ENCODE data around the gene AMOT.

Gene AMOT

DNA sequence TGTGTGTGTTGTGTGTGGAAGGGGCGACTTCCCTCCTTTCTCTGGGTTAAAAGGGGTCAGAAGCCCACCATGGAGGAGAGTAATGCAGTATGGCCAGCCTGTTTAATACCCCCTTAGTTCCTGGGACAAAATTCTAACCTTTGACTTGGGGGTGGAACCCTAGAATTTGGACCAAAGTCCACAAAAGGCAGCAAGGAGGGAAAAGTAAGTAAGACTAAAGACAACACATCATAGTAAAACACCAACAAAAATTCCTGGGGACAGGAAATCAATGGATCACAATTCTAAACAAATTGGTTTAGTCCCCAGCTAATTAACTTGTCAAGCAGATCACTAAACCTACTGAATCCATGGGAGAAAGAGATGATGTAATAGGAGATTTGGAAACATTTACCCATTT is 3.1 kb downstream of the AMOT start:
- DNase-seq (ENCODE audit: low spot score) = no peak

DNA sequence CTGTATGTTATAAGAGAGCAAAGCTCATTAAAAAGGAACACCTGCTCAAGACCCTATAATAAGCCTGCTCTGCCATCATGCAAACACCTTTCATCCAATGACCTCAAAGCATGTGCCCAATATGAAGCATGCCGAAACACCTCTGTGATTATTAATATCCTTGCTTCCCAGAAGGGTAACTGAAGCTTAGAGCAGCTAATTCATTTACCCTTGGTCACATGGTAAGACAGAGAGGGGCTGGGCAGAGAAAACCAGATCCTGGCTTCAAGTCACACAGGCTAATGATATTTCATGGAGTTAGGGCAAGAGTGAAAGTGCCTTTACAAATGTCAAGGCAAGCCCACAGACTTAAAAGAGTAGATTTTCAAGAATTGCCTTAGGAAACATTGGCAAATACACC is 5.6 kb downstream of the AMOT start:
- no peak for DNase-seq (ENCODE audit: low spot score)

DNA sequence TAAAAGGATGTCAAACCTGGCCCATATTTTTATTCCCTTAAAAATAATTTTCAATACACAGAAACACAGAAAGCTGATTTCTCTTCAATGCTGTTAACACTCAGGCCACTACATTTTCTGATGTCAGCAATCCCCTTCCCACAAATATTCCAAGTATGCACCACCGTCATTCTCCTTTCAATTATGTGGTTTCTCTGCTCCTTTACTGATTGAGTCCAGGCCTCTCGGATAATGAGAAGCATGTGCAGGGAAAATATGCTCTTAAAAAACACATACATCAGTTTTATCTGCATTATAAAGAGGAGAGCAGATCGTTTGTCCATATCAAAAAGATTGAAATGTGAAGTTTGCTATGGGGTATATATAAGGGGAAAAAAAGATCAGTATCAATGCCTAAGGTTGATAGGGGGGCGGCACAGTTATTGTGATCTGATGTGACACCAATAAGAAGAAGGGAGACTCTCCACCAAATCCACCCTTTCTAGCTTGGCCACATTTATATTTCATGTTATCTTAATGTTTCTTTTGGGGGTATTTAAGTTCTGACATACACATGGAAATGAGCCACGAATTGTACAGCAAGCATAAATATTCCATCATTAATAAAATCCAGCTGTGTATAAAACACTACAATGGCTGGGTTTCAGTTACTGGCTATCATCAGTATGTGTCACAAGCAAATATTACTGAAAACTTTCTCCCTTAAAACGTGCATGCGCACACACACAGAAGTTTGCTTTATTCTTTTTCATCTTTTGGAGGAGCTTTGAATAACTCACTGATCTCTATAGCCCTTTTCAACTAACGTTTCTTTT is 6.4 kb downstream of the AMOT start:
- no peak for DNase-seq (ENCODE audit: low spot score)

DNA sequence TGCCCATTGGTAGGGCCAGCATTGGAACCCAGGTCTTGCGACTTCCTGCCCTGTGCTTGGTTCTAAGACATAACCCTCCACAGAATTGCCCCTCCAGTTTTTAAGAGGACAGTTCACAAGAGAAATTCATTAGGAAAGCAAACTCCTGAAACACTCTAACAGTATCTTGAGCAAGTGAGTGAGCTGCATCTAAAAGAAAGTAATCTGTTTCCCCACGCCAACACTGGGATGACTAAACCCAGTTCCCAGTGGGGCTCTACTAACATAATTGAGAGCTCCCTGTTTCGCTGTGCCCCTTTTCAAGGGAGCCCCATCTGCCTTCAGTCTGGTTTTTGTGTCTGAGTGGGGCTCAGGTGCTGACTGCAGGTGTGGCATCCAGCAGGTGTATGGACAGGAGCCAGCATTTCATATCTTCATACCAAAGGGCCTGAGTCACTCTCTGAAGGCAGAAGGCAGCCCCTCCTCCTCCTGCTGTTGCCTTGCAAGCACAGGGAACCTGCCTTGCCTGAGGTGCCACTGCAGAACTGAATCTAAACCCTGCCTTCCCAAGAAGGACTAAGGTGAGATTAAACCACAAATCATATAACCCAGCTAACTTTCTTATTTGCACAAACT is 8.0 kb downstream of the AMOT start:
- no peak for DNase-seq (ENCODE audit: low spot score)

DNA sequence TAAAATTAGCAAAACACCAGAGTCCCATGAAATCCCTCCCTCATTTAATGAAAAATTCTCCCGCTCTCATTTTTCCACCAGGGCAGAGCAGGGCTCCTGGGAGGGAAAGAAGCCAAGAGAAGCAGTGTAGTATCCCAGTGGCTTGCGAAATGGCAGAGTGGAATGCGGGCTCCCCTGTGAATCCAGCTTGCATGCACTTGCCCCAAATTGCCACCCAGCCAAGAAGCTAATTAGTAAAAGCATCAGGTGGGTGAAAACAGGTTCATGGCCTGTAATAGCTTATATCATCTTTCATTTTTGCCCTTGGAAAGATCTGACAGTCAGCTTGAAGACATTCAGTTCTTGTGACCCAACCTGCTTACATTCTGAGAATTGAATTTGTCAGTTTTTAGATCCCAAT is 10.1 kb downstream of the AMOT start:
- no peak for DNase-seq (ENCODE audit: low spot score)

DNA sequence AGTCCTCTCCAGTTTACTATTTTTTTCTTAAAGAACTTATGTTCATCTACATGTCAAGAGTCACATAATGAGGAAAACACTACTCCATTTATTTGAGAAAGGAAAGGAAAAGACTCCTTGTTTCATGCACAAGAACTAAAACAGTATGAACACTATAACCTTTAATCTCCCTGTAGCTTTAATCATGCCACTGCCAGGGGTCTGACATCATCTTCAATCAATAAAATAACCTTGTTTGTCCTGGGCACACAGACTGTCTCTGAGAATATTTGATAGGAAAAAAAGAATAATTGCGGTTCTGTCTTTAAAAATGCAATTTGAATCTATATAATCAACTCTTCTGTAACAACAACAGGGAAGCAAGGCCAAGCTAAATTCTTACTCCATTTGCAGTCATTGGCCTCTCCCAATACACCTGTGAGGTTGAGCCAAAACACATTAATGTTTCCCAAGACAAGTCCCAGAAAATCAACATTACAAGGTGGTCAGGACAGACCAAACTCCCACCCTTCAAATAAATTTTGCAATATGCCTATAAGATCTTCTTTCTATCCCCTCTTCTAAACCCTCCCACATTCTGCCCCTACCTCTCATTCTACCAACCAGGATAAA is 13.2 kb downstream of the AMOT start:
- no peak for DNase-seq (ENCODE audit: low spot score)

DNA sequence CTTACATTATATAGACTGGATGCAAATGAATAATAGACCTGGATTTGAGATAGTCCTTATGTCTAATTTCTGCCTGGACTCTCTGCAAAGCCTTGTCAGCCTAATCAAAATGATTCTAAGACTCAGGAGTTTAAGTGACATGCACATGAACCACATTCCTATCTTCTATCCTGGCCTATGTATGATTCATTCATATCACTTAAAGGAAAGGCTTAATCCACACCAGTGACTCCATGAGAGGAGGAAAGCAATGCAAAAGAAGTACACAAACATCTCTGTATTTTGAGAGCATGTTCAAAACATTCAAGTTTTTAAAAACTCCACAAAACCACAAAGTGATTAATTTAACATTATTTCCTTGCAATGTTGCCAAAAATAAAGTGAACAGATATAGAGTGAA is 14.6 kb downstream of the AMOT start:
- no peak for DNase-seq (ENCODE audit: low spot score)

DNA sequence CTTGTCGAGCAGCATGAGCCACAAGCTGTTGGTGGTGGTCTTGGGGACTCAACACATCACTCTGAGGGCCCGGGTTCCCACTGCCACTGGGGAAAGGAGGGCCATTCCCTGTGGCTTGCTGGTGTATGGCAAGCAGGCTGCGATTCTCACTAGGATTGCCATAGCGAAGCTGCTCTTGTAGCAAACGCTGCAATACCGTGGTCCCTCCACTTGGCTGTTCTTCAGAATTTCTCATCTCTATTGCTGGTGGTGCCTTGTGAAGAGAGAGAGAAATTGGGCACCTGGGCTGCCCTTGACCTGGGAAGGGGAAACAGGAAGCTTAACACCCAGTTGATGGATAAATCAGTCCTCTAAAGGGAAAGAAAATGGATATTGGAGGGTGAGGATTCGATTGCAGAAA is 17.7 kb downstream of the AMOT start:
- DNase-seq (ENCODE audit: low spot score) = no peak

DNA sequence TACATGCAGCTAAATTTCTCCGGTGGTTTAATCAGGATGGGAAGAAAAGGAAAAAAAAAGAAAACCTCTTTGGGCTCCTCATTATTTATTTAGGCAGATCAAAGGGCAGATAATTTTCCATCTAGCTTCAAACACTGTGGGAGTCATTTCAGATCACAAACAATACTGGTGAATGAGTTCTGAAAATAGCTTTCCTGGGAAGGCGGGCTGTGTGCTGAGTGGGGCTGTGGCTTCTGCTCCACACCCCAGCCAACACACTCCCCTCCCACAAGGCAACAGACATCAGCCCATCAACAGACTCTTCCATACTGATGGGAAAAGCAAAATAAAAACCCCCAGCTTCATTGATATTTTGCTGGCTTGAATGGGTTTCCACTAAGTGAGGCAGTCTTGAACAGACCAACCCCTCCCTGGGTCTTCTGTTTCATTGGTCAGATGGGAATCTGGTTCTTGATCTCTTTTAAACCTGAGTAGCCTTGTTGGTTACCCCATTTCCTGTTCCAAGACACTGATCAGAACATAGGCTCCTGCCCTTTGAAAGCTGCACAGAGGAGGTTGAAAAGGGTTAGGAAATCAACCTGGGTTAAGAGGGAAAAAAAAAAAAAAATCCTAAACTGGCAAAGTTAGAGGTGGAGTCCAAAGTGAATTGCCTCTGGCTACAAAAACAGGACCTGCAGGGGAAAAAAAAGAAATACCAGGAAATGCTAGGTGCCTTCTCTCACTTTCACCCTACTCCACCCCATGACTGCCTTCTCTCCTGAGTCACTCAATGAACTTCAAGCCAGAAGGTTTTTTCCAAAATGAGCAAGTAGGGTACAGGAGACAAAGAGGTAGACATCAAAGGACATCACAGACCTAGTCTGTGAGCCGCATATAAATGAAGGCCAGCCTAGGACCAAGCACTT is 20.0 kb downstream of the AMOT start:
- DNase-seq (ENCODE audit: low spot score) = no peak

DNA sequence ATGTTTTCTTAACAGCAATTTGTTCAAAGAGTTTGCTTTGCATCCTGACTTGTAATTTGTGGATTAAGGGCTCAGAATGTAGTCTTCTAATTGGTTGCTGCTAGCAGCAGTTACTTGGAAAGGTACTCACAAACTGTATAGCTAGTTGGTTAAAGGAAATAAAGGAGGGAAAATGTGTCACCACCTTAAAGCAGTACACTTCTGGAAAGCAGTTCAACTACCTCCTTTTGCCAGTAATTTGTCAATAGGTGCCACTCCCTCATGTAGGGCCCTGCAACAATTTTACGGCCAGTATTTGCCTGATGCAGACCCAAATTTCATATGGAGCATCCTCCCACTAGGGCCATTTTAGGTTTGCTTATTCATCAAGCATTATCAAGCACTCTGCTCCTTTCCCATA is 20.8 kb downstream of the AMOT start:
- no peak for DNase-seq (ENCODE audit: low spot score)

DNA sequence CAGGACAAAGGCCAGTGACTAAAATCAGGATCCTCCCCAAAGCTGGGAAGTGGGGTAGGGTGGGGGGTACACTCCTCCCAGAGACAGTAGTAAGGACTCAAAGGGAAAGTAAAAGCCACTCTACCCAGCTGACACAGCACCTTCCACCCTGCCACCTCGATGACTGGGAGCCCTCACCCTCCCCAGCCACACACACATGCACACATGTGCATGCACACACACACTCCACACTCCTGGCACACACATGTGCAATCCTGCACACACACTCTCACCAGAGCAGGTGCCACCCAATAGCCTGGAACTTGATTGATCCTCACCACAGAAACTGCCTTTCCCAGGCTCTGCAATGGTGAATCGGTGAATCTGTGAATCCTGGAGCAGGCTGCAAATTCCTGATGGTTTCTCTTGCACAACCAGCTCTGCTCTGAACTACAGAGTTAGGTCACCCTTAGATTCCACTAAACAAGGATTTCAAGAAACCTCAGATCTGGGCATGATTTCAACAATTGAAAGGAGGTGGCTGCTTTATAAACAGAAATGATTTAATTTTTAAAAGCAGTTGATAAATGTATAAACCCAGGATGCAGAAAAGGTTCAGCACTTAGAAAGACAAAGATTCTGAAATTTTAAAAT is 21.5 kb downstream of the AMOT start:
- no peak for DNase-seq (ENCODE audit: low spot score)

DNA sequence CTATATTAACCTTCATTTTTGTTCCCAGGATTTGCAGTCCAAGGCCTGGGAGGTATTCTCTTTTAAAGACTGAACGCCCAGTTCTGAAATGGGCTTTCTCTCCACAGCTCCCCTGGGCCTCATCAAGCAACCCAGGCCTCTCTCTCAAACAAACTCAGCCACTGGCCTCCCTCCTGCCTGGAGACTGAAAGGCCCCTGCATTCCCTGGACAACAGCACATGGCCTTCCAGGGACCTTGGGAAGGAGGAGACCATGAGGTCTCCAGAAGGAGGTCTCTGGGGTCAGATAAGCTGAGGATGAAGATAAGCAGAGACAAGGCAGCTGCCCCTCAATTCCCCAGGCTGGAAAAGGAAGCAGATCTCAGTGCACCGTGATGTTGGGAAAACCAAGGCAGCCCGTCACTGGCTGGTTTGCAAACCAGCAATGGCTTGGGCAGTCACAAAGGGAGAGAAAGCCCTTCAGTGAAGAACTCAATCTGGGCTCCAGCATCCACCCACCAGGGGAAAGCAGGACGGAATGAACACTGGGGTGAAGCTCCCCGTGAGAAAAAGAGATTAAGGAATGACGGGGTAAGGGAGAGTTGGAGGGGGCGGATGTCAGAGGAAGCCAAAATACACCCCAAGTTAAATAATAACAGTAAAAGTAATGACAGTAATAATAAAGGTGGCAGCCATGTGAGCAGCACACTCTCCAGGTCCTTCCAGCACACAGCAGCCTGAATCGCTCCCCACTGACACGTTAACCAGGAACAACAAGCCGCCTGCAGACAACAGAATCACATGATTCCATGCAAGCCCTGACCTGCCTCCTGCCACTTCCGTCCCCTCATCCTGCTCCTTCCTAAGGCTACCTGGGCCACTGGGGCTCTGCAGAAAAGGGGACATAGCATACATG is 22.3 kb downstream of the AMOT start:
- DNase-seq (ENCODE audit: low spot score) = no peak

DNA sequence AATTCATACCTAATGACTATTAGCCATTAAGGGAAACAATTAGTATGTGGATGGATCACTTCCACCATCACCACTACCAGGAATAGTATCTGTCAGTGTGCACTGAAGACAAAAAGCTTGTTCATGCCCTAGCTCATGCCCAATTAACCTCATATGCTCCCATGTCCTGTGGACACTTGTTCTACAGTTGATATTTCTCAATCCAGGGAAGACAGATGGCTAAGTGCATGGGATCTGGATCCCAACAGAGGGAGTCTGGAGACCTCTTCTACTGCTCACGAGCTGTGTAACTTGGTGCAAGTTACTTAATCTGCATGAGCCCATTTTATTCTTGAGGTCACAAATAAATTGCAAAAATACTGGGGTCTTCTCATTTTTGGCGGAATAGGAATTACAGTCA is 23.7 kb downstream of the AMOT start:
- DNase-seq (ENCODE audit: low spot score) = no peak

DNA sequence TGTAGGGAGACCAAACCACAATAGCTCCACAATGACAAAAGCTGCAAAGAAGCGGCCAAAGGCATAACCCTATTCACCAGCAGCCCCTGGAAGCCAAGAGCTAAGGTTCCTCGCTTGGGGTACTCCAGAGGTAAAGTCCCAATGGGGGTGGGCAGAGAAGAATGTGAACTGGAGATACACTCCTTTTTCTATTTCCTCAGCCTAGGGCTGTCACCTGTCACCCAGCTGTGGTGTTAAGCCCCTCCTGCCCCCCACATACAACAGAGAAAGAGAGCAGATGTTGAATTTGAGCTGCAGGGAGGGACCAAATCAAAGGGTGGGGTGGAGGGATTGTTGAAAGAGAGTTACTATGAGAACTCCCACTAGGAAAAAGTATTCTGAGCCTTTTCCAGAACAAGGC is 26.1 kb downstream of the AMOT start:
- DNase-seq (ENCODE audit: low spot score) = no peak

DNA sequence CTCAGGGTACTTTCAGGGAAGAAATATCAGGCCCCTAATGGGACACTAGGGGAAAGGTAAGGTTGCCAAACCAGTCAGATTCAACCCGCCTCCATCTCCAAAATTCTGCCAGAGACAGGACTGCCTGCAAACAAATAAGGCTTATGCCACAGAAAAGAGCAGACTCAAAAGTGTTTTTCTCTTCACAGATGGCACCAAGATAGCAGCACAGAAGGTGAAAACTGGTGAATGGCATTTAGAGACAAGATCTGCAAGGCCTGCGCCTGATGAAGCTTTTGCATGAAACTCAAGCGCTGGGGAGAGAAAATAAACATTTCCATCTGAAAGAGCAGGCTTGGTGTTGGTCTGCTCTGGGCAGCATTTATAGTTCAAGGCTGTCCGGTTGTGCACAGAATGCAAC is 27.9 kb downstream of the AMOT start:
- DNase-seq (ENCODE audit: low spot score) = no peak

DNA sequence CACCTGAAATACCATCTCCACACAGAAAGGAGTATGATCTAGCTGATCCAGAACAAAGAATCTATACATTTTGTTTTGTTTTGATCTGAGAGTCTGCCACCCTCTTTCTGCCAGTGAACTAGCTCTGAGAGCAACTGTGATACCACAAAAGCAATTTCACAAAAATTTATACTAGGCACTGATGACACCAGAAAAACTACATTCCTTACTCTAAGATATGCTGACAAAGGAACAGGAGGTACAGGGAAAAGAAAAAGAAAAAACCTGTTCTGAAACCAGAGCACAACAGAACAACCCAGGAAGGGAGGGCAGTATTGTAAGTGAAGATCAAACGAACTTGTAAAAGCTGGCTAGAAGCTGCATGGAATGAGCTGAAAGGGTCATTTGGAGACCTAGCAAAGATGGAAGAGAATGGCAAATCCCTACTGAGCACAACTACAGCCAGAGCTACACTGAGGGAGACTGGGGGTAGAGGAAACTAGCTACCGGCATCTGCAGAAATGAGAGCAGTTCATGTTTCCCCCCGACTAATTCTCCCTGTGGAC is 31.9 kb downstream of the AMOT start:
- no peak for DNase-seq (ENCODE audit: low spot score)

DNA sequence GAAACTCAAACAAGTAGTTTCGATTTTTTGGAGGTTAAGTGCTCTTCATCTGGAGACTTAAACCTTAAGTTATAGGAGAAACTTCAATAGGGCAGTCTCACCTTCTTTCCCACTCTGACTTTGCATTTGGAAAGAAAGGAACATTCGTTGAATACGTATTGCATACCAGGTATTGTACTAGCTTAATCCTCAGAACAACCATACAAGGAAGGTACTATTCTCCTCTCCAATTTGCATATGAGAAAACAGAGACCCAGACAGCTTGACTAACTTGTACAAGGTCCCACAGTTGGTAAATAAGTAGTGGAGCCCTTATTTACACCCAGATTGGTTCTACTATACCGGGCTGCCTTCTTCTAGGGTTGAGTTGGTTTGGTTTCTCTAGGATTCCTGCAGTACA is 32.6 kb downstream of the AMOT start:
- DNase-seq (ENCODE audit: low spot score) = no peak

DNA sequence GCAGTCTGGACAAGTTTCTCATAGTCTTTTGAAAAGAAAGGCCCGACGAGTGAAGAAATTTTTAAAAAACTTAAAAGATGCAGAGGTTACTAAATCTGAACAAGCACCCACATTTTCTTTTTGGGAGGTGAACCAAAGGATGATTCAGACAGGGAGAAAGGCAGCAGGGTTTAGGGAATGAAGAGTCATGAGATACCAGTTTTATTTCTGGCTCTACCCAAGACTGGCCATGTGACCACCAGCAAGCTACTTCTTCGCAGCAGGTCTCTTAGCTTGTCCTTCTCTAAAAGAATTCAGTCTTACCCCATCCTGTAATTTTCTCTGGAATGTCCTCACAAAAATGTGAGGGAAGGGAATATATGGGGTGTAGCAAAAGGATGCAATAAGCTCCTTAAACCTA is 37.6 kb downstream of the AMOT start:
- DNase-seq (ENCODE audit: low spot score) = no peak

DNA sequence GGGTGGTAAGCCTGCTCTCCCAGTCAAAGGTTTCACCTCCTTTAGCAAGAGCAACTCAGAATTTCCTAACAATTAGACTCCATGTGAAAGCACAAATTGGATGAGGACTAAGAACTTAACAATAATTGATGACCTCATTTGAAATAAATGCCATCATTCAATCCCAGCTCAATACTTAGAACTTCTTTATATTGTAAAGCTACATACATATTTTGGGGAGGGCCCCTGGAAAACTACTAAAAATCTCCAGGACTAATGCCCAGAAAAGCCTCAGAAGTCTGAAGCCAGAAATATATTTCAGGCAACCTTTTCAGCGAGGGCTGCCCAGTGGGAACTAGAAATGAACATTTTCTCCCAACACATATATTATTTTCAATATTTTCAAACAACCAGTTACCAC is 38.1 kb downstream of the AMOT start:
- DNase-seq (ENCODE audit: low spot score) = no peak

DNA sequence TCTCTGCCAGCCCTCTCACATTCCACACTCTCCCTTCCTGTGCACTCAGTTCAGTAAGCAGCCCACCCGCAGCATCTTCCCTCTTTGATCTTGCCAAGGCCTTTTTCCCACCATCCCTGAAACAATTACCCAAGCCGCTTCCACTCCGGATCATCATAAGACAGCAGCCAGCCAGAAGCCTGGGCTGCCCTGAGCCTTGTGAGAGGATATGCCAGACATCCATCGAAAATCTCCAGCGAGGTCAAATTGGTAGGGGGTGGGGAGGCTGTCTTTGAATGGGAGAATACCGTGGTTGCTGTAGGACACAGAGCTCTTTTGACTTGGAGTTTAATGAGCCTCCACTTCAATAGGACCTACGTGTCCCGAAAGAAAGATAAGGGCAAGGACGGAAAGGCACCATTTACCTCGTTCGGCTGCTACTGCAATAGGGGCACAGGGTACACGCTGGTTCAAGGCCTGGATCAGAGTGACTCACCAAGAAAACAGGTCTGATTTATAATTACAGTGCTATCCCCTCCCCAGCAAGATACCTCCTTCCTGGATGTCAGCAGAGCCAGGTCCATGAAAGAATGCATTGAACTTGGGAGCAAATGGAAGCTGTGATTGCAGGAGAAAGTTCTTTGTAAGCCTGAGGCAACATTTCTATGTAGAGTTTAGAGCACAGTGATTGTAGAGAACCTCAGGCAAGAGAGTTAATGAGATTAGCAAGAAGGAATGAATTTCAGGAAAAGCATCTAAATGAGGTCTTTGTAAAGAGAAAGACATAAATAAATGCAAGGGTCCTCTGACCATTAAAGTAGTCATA is 39.5 kb downstream of the AMOT start:
- DNase-seq (ENCODE audit: low spot score) = no peak
